Islet of Langerhans (tissue), 1 donor: ENCODE measurements around the gene CCDC63.
"Not testable (repeated sequence)": the region's sequence is repeated elsewhere in the genome, so short reads cannot be mapped to it uniquely, and the experiment has no call there.

Source experiments
- FAIRE-seq: peaks from one replicate; lab custom pipeline; 2011; peaks lifted over from hg19 to GRCh38; lab: Jason Lieb, UNC

CCDC63 gene

DNA sequence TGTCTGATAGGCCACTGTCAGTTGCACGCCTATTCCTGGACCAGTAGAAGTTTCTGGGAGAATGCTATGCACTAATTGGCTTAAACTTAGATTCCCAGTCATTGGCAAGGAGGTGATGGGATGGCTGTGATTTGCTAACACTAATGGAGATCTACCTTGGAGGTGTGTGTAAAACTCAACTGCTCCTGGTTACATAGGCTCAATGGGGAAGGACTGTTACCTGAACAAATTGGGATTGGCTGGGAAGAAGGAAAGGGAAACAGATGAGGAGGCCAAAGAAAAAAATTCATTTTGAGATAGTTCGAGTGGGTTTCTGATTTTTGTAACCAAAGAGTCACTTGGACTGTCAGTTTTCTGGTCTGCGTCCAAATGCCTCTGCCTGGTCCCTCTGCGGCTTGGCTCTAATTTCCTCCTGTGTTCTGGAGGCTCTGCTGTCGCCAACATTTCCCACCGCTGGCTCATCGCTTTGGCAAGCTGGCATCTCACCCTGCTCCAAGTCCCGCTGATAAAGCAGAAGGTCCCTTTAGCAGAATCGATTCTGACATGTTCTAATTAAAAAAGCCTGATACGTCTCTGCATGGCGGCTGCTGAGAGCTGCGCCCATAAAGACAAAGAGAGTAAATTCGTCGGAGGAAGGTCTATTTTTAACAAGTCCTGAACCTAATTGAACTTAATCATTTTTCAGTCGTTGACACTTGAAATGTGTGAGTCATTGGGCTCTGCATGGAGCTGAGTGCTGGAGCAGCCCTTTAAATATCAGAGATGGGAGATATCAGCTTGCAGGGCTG lies 2.0 kb upstream of the CCDC63 start:
- FAIRE-seq, result no peak

DNA sequence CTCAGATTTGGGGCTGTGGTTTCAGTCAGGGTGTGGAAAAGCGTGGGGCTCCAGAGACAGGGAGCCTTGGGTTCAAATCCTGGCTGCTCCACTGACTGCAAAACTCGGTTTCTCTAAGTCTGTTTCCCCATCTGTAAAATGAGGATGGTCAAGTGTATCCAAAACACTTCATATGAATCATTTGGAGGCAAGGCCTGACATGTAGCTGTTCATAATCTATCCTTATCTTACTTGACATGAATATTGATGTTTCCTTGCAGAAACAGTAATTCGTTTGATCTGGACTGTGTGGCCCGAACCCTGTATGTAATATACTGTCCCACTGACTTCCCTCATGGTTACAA lies 1.5 kb upstream of the CCDC63 start:
- FAIRE-seq, result no peak

- no peak for FAIRE-seq
Observed at GRCh38 chr12:110848314-110848923, 1.6 kb downstream of the CCDC63 start.

DNA sequence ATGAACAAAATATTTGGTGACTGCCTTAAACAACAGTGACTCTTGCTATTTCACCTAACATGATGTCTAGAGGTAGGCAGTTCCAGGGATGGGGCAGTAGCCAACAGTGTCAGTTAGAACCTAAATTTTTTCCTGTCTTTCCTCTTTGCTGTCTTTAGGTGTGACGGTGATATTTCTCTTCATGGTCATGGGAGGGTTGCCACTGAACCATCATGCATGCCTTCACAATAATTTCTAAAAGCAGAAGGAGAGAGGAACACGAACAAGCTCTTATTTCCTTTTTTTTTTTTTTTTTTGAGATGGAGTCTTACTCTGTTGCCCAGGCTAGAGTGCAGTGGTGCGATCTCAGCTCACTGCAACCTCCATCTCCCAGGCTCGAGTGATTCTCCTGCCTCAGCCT lies 2.4 kb downstream of the CCDC63 start:
- no peak for FAIRE-seq

GRCh38 chr12:110849748-110850403 lies 3.1 kb downstream of the CCDC63 start:
- no peak for FAIRE-seq

DNA sequence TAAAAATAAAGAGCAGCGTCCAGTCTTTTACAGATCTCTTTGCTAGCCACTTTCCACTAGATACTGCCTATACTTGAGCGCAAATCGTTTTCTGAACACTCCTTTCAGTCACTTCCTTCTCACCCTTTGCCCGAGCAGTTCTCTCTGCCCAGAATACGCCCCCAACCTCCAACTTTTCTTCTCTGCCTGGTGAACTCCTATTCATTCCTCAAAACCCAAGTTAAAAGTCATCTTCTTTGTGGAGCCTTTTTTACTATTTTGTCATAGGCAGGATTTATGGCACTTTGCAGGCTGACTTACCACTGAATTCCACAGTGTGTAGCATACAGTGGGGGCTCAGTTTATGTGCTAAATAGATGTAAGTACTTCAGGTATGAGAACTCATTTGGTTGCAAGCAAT lies 4.0 kb downstream of the CCDC63 start:
- FAIRE-seq, result no peak

DNA sequence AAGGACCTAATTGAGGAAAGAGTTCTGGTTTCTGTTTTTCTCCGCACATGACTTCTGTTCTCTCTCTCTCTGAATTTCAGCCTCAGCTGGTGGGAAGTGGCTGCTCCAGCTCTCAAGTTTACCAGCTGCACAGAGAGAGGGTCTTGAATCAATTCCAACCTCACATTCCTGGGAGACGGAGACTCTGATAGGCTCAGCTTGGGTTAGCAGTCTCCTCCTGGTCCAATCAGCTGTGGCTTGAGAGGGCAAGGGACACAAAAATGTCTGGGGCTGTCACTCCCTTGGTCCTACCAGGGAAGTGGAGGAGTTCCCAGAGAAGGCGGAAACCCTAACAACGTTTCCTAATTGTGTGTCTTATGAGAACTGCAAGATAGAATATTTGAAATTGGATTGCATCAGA lies 7.0 kb downstream of the CCDC63 start:
- FAIRE-seq, result no peak

DNA sequence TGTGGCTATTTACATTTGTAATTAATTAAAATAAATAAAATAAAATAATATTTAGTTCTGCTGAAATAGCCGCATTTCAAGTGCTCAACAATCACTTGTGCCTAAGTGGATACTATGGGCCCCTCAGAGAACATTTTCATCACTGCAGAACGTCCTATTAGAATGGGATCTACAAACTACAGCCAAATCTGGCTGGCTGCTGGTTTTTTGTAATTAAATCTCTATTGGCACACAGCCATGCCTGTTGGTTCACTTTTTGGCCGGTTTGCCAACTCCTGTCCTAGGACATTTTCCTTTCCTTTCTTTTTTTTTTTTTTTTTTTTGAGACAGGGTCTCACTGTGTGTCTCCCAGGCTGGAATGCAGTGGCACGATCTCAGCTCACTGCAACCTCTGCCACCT lies 9.8 kb downstream of the CCDC63 start:
- FAIRE-seq, result no peak

DNA sequence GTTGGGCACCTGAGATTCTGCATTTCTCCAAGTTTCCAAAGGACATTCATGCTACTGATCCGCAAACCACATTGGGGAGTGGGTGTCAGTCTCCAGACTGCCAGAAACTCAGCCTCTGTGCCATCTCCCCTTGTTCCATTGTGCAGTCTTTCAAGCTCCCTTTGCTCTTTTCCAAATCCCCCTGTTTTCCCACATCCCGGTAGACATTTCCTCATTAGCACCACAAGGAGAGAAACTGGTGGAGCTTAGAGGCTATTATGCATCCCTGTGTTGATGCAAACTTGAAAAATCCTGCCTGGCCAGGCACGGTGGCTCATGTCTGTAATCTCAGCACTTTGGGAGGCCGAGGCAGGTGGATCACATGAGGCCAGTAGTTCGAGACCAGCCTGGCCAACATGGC lies 10.7 kb downstream of the CCDC63 start:
- FAIRE-seq, result no peak

DNA sequence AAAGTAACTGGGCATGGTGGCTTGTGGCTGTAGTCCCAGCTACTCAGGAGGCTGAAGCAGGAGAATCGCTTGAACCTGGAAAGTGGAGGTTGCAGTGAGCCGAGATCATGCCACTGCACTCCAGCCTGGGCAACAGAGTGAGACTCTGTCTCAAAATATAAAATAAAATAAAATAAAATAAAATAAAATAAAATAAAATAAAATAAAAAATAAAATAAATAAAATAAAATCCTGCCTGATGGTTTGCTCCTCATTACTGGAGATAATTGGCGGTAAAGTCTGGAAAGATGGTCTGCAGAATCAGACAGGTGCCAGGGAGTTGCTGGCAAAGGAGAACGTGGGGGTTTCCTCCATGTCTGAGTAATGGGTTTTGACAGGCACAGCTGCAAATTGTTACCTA lies 11.2 kb downstream of the CCDC63 start:
- not testable (repeated sequence) for FAIRE-seq

- FAIRE-seq, result no peak
Observed at GRCh38 chr12:110858848-110859247, 12.1 kb downstream of the CCDC63 start.

GRCh38 chr12:110860833-110861296 lies 14.1 kb downstream of the CCDC63 start:
- no peak for FAIRE-seq

DNA sequence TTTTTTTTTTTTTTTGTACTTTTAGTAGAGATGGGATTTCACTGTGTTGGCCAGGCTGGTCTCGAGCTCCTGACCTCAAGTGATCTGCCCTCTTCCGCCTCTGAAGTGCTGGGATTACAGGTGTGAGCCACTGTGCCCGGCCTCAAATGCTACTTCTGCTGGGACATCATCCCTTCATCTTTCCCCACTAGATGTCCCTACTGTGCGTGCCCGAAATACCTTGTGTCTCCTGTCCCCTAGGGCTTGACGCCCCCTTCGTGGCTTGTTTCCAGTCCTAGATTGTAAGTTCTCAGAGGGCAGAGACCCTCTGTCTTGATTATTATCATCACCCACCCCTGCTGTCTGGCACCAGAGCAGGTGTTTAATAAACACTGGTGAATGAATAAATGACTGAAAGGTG lies 14.9 kb downstream of the CCDC63 start:
- FAIRE-seq, result no peak

- FAIRE-seq, result no peak
Observed at GRCh38 chr12:110862329-110862728, 15.5 kb downstream of the CCDC63 start.

DNA sequence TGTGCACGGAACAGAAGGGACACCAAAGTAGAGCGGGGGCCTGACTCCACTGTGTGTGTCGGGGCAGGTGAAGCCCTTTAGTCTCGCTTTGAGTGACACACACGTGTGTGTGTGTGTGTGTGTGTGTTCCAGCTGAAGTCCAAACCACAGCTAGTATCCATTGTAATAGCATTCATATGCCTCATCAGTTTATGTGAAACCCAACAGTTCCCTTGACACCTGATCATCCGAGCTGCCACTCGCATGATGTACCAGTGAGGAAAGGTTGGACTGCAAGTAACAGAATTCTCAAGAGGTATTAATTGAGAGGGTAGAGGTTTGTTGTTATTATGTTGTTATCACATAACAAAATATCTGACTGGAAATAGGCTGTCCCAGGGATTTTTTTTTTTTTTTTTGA lies 16.4 kb downstream of the CCDC63 start:
- no peak for FAIRE-seq

DNA sequence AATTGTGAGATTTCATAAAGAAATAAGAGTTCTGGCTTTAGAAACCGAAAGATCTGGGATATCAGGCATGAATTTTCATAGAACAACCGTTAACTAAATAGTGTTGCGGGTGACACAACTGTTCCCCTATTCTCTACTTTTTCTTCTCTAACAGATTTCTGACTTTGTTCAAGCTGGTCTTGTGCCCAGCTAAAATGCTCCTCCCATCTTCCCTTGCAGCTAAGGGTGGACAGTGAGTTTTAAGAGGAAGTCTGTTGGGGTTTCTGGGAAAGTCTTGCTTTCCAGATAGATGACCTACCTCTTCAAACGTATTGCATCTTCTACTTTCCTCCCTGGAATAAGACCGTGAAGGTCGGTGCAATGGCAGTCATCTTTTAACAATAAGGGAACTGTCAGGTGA lies 18.7 kb downstream of the CCDC63 start:
- FAIRE-seq, result no peak

GRCh38 chr12:110869026-110869425 lies 22.2 kb downstream of the CCDC63 start:
- no peak for FAIRE-seq

DNA sequence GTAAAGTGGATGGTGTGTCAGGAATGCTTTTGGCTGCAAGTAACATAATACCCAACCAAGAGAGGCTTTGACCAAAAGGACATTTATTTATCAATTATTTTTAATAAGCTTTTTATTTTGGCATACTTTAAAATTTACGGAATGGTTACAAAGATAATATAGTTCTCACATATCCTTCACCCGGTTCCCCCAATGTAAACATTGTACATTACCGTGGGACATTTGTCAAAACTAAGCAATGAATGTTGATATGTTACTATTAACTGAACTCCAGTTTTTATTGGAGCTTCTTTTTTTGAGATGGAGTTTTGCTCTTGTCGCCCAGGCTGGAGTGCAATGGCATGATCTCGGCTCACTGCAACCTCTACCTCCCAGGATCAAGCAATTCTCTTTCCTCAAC lies 23.0 kb downstream of the CCDC63 start:
- no peak for FAIRE-seq

GRCh38 chr12:110872100-110872499 lies 25.3 kb downstream of the CCDC63 start:
- no peak for FAIRE-seq

DNA sequence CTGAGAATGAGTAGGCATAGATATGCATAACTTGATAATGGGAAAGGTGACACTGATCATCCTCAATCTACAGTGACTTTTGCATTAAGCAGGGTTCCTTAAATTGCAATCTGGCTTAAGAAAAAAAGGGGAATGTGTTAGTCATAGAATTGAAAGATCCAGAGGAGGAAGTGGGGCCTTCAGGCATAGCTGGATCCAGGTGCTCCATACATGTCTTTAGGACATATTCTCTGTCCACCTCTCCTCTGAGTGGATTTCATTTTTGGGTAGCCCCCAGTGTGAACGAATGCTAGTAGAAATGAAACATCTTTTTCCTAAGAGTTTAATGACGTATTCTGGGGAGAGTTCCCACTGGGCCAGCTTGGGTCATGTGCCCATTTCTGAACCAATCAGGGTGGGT lies 27.6 kb downstream of the CCDC63 start:
- FAIRE-seq, result no peak

- no peak for FAIRE-seq
Observed at GRCh38 chr12:110874781-110875180, 28.0 kb downstream of the CCDC63 start.

DNA sequence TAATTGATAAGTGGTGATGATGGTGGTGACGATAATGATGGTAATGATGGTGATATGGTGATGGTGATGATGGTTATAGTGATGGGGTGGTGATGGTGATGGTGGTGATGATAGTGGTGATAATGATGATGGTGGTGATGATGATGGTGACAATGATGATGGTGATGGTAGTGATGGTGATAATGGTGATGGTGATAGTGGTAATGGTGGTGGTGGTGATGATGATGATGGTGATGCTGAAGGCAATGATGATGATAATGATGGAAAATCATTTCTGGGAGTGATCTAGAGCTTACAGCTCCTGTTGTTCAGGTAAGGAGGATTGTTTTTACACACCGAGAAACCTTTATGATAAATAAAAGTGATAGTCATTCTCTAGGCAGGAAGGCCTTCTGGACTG lies 33.9 kb downstream of the CCDC63 start:
- no peak for FAIRE-seq

DNA sequence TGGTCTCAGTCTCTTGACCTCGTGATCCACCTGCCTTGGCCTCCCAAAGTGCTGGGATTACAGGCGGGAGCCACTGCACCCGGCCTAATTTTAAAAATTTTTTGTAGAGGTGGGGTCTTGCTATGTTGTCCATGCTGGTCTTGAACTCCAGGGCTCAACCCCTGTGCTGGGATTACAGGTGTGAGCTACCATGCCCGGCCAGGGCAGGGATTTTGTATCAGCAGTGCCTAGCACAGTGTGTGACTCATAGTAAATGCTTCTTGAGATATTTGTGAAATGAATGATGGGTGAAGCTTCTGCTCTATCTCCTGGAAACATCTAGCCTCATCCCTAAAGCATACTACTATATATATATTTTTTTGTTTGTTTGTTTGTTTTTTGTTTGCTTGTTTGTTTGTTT lies 36.5 kb downstream of the CCDC63 start:
- no peak for FAIRE-seq
